WTC11 (cell line): ENCODE results near the gene PDE4B. TPM values are rescaled to one million over a fixed set of nuclear protein-coding genes. Genes with fewer than 3 reads are reported as not detected.
A peak's percentile ranks its signal among the peaks of the same experiment; 100 is the strongest.

Source experiments
- ATAC-seq: fragments of 200-7000 bp; cut with Tn5 transposase; 2 replicates; pipeline ENCODE4 v1.10.0; 2021; ENCODE audit warnings: mild to moderate bottlenecking, moderate library complexity
- CTCF ChIA-PET: fragments of 300-600 bp; sonication (Branson Sonifier 250); formaldehyde crosslinking; loops from one replicate; lab custom pipeline; 2021; ENCODE audit warnings: antibody characterized with exemption; lab: Charles Lee
- POLR2A ChIA-PET: fragments of 350-600 bp; sonication (Branson Sonifier 250); formaldehyde crosslinking; loops from one replicate; lab custom pipeline; 2021; ENCODE audit warnings: antibody characterized with exemption; lab: Charles Lee
- DNase-seq: peaks from one replicate; pipeline ENCODE4 v3.0.0; 2021; ENCODE audit warnings: low spot score
- H3K27ac Mint-ChIP-seq: 2 replicates; pipeline ENCODE4 v1.8.0; 2021; ENCODE audit warnings: mixed read lengths
- H3K27me3 Mint-ChIP-seq: 2 replicates; pipeline ENCODE4 v1.8.0; 2021; ENCODE audit warnings: low read depth, mild to moderate bottlenecking, moderate library complexity, mixed read lengths
- H3K36me3 Mint-ChIP-seq: 2 replicates; pipeline ENCODE4 v1.8.0; 2021; ENCODE audit warnings: mixed read lengths
- H3K4me1 Mint-ChIP-seq: 2 replicates; pipeline ENCODE4 v1.8.0; 2022; ENCODE audit warnings: mixed read lengths
- H3K4me3 Mint-ChIP-seq: 2 replicates; pipeline ENCODE4 v1.8.0; 2021; ENCODE audit warnings: mild to moderate bottlenecking, moderate library complexity, mixed read lengths
- H3K9me3 Mint-ChIP-seq: 2 replicates; pipeline ENCODE4 v1.8.0; 2021; ENCODE audit warnings: mixed read lengths
- ATF2 ChIP-seq: sonication (generic); formaldehyde crosslinking; IDR thresholded peaks from 2 replicates; pipeline ENCODE4 v1.8.1; 2022; ENCODE audit warnings: low read depth, missing genetic modification reagents, borderline replicate concordance
- ATF3 ChIP-seq: sonication (generic); formaldehyde crosslinking; conservative IDR thresholded peaks from 2 replicates; pipeline ENCODE4 v1.8.1; 2022; ENCODE audit warnings: mild to moderate bottlenecking, missing genetic modification reagents
- CREB1 ChIP-seq: sonication (generic); formaldehyde crosslinking; IDR thresholded peaks from 2 replicates; pipeline ENCODE4 v1.8.0; 2023; ENCODE audit warnings: mild to moderate bottlenecking, missing genetic modification reagents
- CTCF ChIP-seq: fragments of 200-600 bp; IDR thresholded peaks from 2 replicates; pipeline ENCODE4 v1.8.0; 2022; ENCODE audit warnings: antibody characterized with exemption
- E2F5 ChIP-seq: sonication (generic); formaldehyde crosslinking; IDR thresholded peaks from 2 replicates; pipeline ENCODE4 v1.8.1; 2022; ENCODE audit warnings: mild to moderate bottlenecking, moderate library complexity, missing genetic modification reagents
- KAT7 ChIP-seq: sonication (generic); formaldehyde crosslinking; IDR thresholded peaks from 2 replicates; pipeline ENCODE4 v1.8.1; 2023; ENCODE audit warnings: missing genetic modification reagents, mild to moderate bottlenecking, borderline replicate concordance
- PRDM15 ChIP-seq: sonication (generic); formaldehyde crosslinking; IDR thresholded peaks from 2 replicates; pipeline ENCODE4 v1.8.0; 2022; ENCODE audit warnings: missing genetic modification reagents
- PRRX2 ChIP-seq: fragments of 250-450 bp; sonication (Bioruptor Pico); IDR thresholded peaks from 2 replicates; pipeline ENCODE4 v1.8.0; 2021; ENCODE audit warnings: mild to moderate bottlenecking
- SOX15 ChIP-seq: fragments of 250-450 bp; sonication (Bioruptor Pico); IDR thresholded peaks from 2 replicates; pipeline ENCODE4 v1.9.0; 2021; ENCODE audit warnings: mild to moderate bottlenecking
- TEAD1 ChIP-seq: sonication (generic); formaldehyde crosslinking; IDR thresholded peaks from 2 replicates; pipeline ENCODE4 v1.8.0; 2022; ENCODE audit warnings: mild to moderate bottlenecking, missing genetic modification reagents
- ZMAT4 ChIP-seq: fragments of 250-450 bp; sonication (Bioruptor Pico); IDR thresholded peaks from 2 replicates; pipeline ENCODE4 v1.9.0; 2021; ENCODE audit warnings: mild to moderate bottlenecking
- ZNF232 ChIP-seq: sonication (generic); formaldehyde crosslinking; IDR thresholded peaks from 2 replicates; pipeline ENCODE4 v1.8.0; 2022; ENCODE audit warnings: mild to moderate bottlenecking, missing genetic modification reagents
- ZNF512 ChIP-seq: sonication (generic); formaldehyde crosslinking; IDR thresholded peaks from 2 replicates; pipeline ENCODE4 v1.8.1; 2022; ENCODE audit warnings: missing genetic modification reagents, borderline replicate concordance
- ZNF671 ChIP-seq: fragments of 250-450 bp; sonication (Bioruptor Pico); IDR thresholded peaks from 2 replicates; pipeline ENCODE4 v1.8.0; 2021; ENCODE audit warnings: mild to moderate bottlenecking
- total RNA-seq: library from RNA; stranded (reverse); gene quantifications from 3 replicates; pipeline ENCODE4 v1.2.3, GENCODE V29; 2021

PDE4B gene
- total RNA-seq, 1 experiment from 2014 or later, result 8.0 TPM

- CTCF ChIA-PET, result no interaction called here
- ATAC-seq (no peak), DNase-seq (no peak)
- peak overlapping the region; percentile 5; the same call in 1 of the 2 replicates for H3K27ac Mint-ChIP-seq
- no peaks in the 10 kb centered on the region for H3K27me3 Mint-ChIP-seq
- H3K9me3 Mint-ChIP-seq, result no peaks in the 10 kb centered on the region
- peaks cover 16% of the 10 kb centered on the region for H3K4me1 Mint-ChIP-seq
- no peaks in the 10 kb centered on the region for H3K36me3 Mint-ChIP-seq
- POLR2A ChIA-PET, result no interaction called here
- TF ChIP-seq SOX15 (CRISPR knock-in tag), result no peak
- TF ChIP-seq ATF2, result no peak
- no peak for TF ChIP-seq KAT7 (CRISPR knock-in tag)
- TF ChIP-seq CTCF, result no peak
- no peak for TF ChIP-seq CREB1
- TF ChIP-seq PRRX2 (CRISPR knock-in tag), result no peak
- TF ChIP-seq ZNF671 (CRISPR knock-in tag), result no peak
- no peak for TF ChIP-seq ZMAT4 (CRISPR knock-in tag)
- no peak for TF ChIP-seq TEAD1
- TF ChIP-seq E2F5, result no peak
- TF ChIP-seq ATF3 (CRISPR knock-in tag), result no peak
- H3K4me3 Mint-ChIP-seq, result no peak overlapping the region
These were observed 384.8 kb downstream of the PDE4B start for GRCh38 chr1:66177510-66177909.

GRCh38 chr1:66182026-66182425, 389.3 kb downstream of the PDE4B start:
- ATAC-seq, result no peak
- ChIA-PET POLR2A (no interaction called here), CTCF (no interaction called here)
- Mint-ChIP-seq H3K9me3 (no peaks in the 10 kb centered on the region), H3K36me3 (no peaks in the 10 kb centered on the region), H3K27ac (no peak overlapping the region), H3K4me3 (no peak overlapping the region), H3K27me3 (no peaks in the 10 kb centered on the region), H3K4me1 (peaks cover 4% of the 10 kb centered on the region)
- no peak for DNase-seq
- TF ChIP-seq ZNF232 (CRISPR knock-in tag) (no peak), ZNF512 (no peak)

GRCh38 chr1:66182551-66183178, 390.0 kb downstream of the PDE4B start:
- no peaks in the 10 kb centered on the region for H3K27me3 Mint-ChIP-seq
- no peak overlapping the region for H3K27ac Mint-ChIP-seq
- no peak for TF ChIP-seq ZNF232 (CRISPR knock-in tag)
- TF ChIP-seq PRDM15 (CRISPR knock-in tag), result no peak
- DNase-seq (no peak), ATAC-seq (peak; percentile 36; the same call in 1 of the 2 replicates)
- H3K4me1 Mint-ChIP-seq, result no peaks in the 10 kb centered on the region; the same call in 1 of the 2 replicates
- H3K36me3 Mint-ChIP-seq, result no peaks in the 10 kb centered on the region
- ChIA-PET CTCF (no interaction called here), POLR2A (no interaction called here)
- no peak overlapping the region for H3K4me3 Mint-ChIP-seq
- H3K9me3 Mint-ChIP-seq, result no peaks in the 10 kb centered on the region
